WTC11 (cell line): ENCODE results near the gene STK17B.

Source experiments
- NR3C1 ChIP-seq: sonication (generic); formaldehyde crosslinking; conservative IDR thresholded peaks from 2 replicates; pipeline ENCODE4 v1.8.1; 2023; ENCODE audit warnings: low read depth, mild to moderate bottlenecking, missing genetic modification reagents
- RELA ChIP-seq: sonication (generic); formaldehyde crosslinking; IDR thresholded peaks from 2 replicates; pipeline ENCODE4 v1.8.1; 2022; ENCODE audit warnings: missing genetic modification reagents, mild to moderate bottlenecking, borderline replicate concordance
- SP1 ChIP-seq: sonication (generic); formaldehyde crosslinking; conservative IDR thresholded peaks from 2 replicates; pipeline ENCODE4 v1.8.1; 2022; ENCODE audit warnings: missing genetic modification reagents
- TF ChIP-seq, protein P1 (sequence below): fragments of 200-600 bp; IDR thresholded peaks from 2 replicates; pipeline ENCODE4 v1.8.0; 2022; ENCODE audit warnings: antibody characterized with exemption
- TF ChIP-seq, protein P2 (sequence below): sonication (generic); formaldehyde crosslinking; IDR thresholded peaks from 2 replicates; pipeline ENCODE4 v1.8.1; 2023; ENCODE audit warnings: mild to moderate bottlenecking, missing genetic modification reagents, moderate library complexity
- TF ChIP-seq, protein P3 (sequence below): sonication (generic); formaldehyde crosslinking; IDR thresholded peaks from 2 replicates; pipeline ENCODE4 v1.8.1; 2022; ENCODE audit warnings: missing genetic modification reagents, borderline replicate concordance

DNA sequence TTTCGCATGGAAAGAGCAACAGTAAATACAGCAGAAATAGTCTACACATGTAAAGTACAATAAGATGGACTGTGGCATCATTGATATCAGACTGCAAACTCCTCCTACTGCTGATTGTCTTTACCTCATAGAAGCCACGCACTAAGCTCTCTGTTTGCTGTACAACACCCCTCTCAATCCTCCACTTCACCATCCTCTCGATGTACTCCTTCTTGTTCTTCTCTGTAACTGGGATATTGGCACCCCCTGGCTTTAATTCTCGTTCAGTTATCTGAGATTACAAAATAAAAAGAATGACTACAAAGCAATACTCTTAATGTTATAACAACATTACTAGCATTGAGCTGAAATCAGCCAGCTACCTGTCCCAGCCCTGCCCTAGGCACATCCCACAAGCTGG, 49.3 kb upstream of the STK17B start:
- TF ChIP-seq SP1 (CRISPR knock-in tag): no peak
- no peak for TF ChIP-seq RELA (CRISPR knock-in tag)
- no peak for TF ChIP-seq NR3C1 (CRISPR knock-in tag)
- TF ChIP-seq, protein P1, sequence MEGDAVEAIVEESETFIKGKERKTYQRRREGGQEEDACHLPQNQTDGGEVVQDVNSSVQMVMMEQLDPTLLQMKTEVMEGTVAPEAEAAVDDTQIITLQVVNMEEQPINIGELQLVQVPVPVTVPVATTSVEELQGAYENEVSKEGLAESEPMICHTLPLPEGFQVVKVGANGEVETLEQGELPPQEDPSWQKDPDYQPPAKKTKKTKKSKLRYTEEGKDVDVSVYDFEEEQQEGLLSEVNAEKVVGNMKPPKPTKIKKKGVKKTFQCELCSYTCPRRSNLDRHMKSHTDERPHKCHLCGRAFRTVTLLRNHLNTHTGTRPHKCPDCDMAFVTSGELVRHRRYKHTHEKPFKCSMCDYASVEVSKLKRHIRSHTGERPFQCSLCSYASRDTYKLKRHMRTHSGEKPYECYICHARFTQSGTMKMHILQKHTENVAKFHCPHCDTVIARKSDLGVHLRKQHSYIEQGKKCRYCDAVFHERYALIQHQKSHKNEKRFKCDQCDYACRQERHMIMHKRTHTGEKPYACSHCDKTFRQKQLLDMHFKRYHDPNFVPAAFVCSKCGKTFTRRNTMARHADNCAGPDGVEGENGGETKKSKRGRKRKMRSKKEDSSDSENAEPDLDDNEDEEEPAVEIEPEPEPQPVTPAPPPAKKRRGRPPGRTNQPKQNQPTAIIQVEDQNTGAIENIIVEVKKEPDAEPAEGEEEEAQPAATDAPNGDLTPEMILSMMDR: no peak
- TF ChIP-seq, protein P2, sequence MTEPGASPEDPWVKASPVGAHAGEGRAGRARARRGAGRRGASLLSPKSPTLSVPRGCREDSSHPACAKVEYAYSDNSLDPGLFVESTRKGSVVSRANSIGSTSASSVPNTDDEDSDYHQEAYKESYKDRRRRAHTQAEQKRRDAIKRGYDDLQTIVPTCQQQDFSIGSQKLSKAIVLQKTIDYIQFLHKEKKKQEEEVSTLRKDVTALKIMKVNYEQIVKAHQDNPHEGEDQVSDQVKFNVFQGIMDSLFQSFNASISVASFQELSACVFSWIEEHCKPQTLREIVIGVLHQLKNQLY (CRISPR knock-in tag): no peak
- TF ChIP-seq, protein P3, sequence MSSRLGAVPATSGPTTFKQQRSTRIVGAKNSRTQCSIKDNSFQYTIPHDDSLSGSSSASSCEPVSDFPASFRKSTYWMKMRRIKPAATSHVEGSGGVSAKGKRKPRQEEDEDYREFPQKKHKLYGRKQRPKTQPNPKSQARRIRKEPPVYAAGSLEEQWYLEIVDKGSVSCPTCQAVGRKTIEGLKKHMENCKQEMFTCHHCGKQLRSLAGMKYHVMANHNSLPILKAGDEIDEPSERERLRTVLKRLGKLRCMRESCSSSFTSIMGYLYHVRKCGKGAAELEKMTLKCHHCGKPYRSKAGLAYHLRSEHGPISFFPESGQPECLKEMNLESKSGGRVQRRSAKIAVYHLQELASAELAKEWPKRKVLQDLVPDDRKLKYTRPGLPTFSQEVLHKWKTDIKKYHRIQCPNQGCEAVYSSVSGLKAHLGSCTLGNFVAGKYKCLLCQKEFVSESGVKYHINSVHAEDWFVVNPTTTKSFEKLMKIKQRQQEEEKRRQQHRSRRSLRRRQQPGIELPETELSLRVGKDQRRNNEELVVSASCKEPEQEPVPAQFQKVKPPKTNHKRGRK: no peak
